Mesenchymal stem cell (in vitro differentiated cells and primary cell): Measurements from ENCODE around the gene S100A16.

ENCODE experiments used
- DNase-seq: peaks from one replicate; pipeline ENCODE4 v3.0.0-alpha.2; 2013
- H2AFZ ChIP-seq: one replicate; pipeline ENCODE4 v1.6.1; 2013; ENCODE audit warnings: low read depth, mild to moderate bottlenecking, control low read depth, inconsistent platforms, low read length, moderate library complexity
- H2AK5ac ChIP-seq: 2 replicates; pipeline ENCODE4 v1.6.1; 2013; ENCODE audit warnings: low read length, moderate library complexity, mild to moderate bottlenecking, inconsistent platforms; ENCODE audit not compliant: severe bottlenecking
- H2BK120ac ChIP-seq: one replicate; pipeline ENCODE4 v1.6.1; 2013; ENCODE audit warnings: low read depth, mild to moderate bottlenecking, inconsistent platforms, low read length, moderate library complexity
- H2BK12ac ChIP-seq, 2 experiments: one replicate each; pipeline ENCODE4 v1.6.1; 2013; ENCODE audit warnings: inconsistent platforms in 2 of 2, low read length in 2 of 2, mild to moderate bottlenecking in 2 of 2, moderate library complexity in 2 of 2, control low read depth in 1 of 2
- H2BK15ac ChIP-seq: one replicate; pipeline ENCODE4 v1.6.1; 2013; ENCODE audit warnings: mild to moderate bottlenecking, low read depth, inconsistent platforms; ENCODE audit not compliant: poor library complexity, severe bottlenecking
- H2BK5ac ChIP-seq: 2 replicates; pipeline ENCODE4 v1.6.1; 2013; ENCODE audit warnings: low read depth, mild to moderate bottlenecking, low read length, control low read depth, inconsistent platforms; ENCODE audit not compliant: poor library complexity, severe bottlenecking
- H3K14ac ChIP-seq, 2 experiments: one replicate each; pipeline ENCODE4 v1.6.1; 2013; ENCODE audit warnings: inconsistent platforms in 2 of 2, low read length in 2 of 2, control low read depth in 1 of 2, mild to moderate bottlenecking in 1 of 2, moderate library complexity in 1 of 2
- H3K18ac ChIP-seq, 2 experiments: one replicate each; pipeline ENCODE4 v1.6.1; 2013; ENCODE audit warnings: inconsistent platforms in 2 of 2, low read length in 2 of 2, control low read depth in 1 of 2, low read depth in 1 of 2, mild to moderate bottlenecking in 1 of 2
- H3K23ac ChIP-seq, 2 experiments: one replicate each; pipeline ENCODE4 v1.6.1; 2013; ENCODE audit warnings: inconsistent platforms in 2 of 2, low read length in 2 of 2, mild to moderate bottlenecking in 2 of 2, moderate library complexity in 2 of 2, control low read depth in 1 of 2
- H3K27ac ChIP-seq: 2 replicates; pipeline ENCODE4 v1.5.1; 2013; ENCODE audit warnings: mild to moderate bottlenecking, moderate library complexity, low read length, control low read depth, inconsistent platforms; ENCODE audit not compliant: poor library complexity, severe bottlenecking
- H3K27me3 ChIP-seq, 2 experiments: 2 replicates each; pipeline versions ENCODE4 v1.6.1 to v1.7.0; 2013; ENCODE audit warnings: low read length in 2 of 2, mild to moderate bottlenecking in 2 of 2, moderate library complexity in 2 of 2, control low read depth in 1 of 2, inconsistent platforms in 1 of 2; ENCODE audit not compliant: control insufficient read depth in 1 of 2, insufficient read depth in 1 of 2
- H3K36me3 ChIP-seq, 2 experiments: 2 replicates each; pipeline versions ENCODE4 v1.6.1 to v1.7.0; 2013; ENCODE audit warnings: low read length in 2 of 2, control low read depth in 1 of 2, inconsistent platforms in 1 of 2, low read depth in 1 of 2, mild to moderate bottlenecking in 1 of 2; ENCODE audit not compliant: insufficient read depth in 2 of 2, control insufficient read depth in 1 of 2
- H3K4ac ChIP-seq, 2 experiments: one replicate each; pipeline ENCODE4 v1.6.1; 2013; ENCODE audit warnings: inconsistent platforms in 2 of 2, low read length in 2 of 2, mild to moderate bottlenecking in 2 of 2, moderate library complexity in 2 of 2, control low read depth in 1 of 2, low read depth in 1 of 2
- H3K4me1 ChIP-seq: 2 replicates; pipeline ENCODE4 v1.6.1; 2013; ENCODE audit warnings: low read depth, low read length, control low read depth; ENCODE audit not compliant: control insufficient read depth, insufficient read depth
- H3K4me2 ChIP-seq: 2 replicates; pipeline ENCODE4 v1.6.1; 2013; ENCODE audit warnings: low read length, mild to moderate bottlenecking, inconsistent platforms; ENCODE audit not compliant: poor library complexity, severe bottlenecking
- H3K4me3 ChIP-seq, 2 experiments: 2 replicates each; pipeline versions ENCODE4 v1.5.1 to v1.7.0; 2013; ENCODE audit warnings: low read length in 2 of 2, mild to moderate bottlenecking in 2 of 2, control low read depth in 1 of 2, low read depth in 1 of 2; ENCODE audit not compliant: insufficient read depth in 1 of 2
- H3K79me1 ChIP-seq: replicated peaks from 2 replicates; pipeline ENCODE4 v1.6.1; 2013; ENCODE audit warnings: mild to moderate bottlenecking, control low read depth, low read length, inconsistent platforms; ENCODE audit not compliant: poor library complexity, severe bottlenecking
- H3K9ac ChIP-seq: 2 replicates; pipeline ENCODE4 v1.7.0; 2013; ENCODE audit warnings: mild to moderate bottlenecking, low read length, moderate library complexity
- H3K9me3 ChIP-seq: 2 replicates; pipeline ENCODE4 v1.7.0; 2013; ENCODE audit warnings: mild to moderate bottlenecking, low read length; ENCODE audit not compliant: control insufficient read depth
- H4K8ac ChIP-seq: one replicate; pipeline ENCODE4 v1.6.1; 2013; ENCODE audit warnings: inconsistent platforms, mild to moderate bottlenecking, low read length, moderate library complexity
- H4K91ac ChIP-seq: one replicate; pipeline ENCODE4 v1.6.1; 2013; ENCODE audit warnings: mild to moderate bottlenecking, low read length, inconsistent platforms
- WGBS: methylation state at CpG from one replicate; pipeline ENCODE4 v1.1.7; 2013; ENCODE audit warnings: mixed read lengths; 5-methylcytosine and 5-hydroxymethylcytosine counted together

S100A16 gene

GRCh38 chr1:153612111-153612754, 704 bp downstream of the S100A16 start:
- H3K4me1 ChIP-seq = peaks cover 54% of the 10 kb centered on the region
- WGBS = 77% methylated on average over 11 of the region's 11 CpGs

GRCh38 chr1:153611356-153611755, 1.6 kb downstream of the S100A16 start:
- WGBS = 95% methylated on average over 1 of the region's 1 CpG

More at GRCh38 chr1:153612111-153612754, 704 bp downstream of the S100A16 start:
- H3K4ac ChIP-seq = peak overlapping the region; percentile 63 to 83
- peaks cover 13 to 17% of the 10 kb centered on the region in 2 experiments for H3K36me3 ChIP-seq
- H3K14ac ChIP-seq = no peak overlapping the region
- H3K4me3 ChIP-seq = peak overlapping the region; percentile 67 to 98
- H3K4me2 ChIP-seq = peak overlapping the region; percentile 76
- DNase-seq = no peak
- peak overlapping the region; percentile 65 for H4K8ac ChIP-seq
- H3K27me3 ChIP-seq = no peaks in the 10 kb centered on the region
- peak overlapping the region; percentile 0 to 1 for H2BK12ac ChIP-seq
- peak overlapping the region; percentile 66 for H4K91ac ChIP-seq
- H3K79me1 ChIP-seq = peaks cover 4% of the 10 kb centered on the region
- no peak overlapping the region for H2AFZ ChIP-seq
- peak overlapping the region; percentile 98 for H3K9ac ChIP-seq
- H3K23ac ChIP-seq = no peak overlapping the region
- peak overlapping the region; percentile 73 for H2BK15ac ChIP-seq
- no peaks in the 10 kb centered on the region for H3K9me3 ChIP-seq
- peak overlapping the region; percentile 24 to 80 for H3K18ac ChIP-seq
- peak overlapping the region; percentile 81 for H2BK120ac ChIP-seq
- peak overlapping the region; percentile 93 for H2BK5ac ChIP-seq
- peak overlapping the region; percentile 98 for H2AK5ac ChIP-seq
- H3K27ac ChIP-seq = peak overlapping the region; percentile 95

GRCh38 chr1:153610811-153611301, 2.1 kb downstream of the S100A16 start:
- Histone ChIP-seq H3K36me3 (peaks cover 27 to 30% of the 10 kb centered on the region in 2 experiments), H2BK5ac (no peak overlapping the region)

More at GRCh38 chr1:153611356-153611755, 1.6 kb downstream of the S100A16 start:
- H3K9me3 ChIP-seq = no peaks in the 10 kb centered on the region
- no peaks in the 10 kb centered on the region for H3K27me3 ChIP-seq
- H2BK12ac ChIP-seq = no peak overlapping the region
- H4K91ac ChIP-seq = no peak overlapping the region
- H4K8ac ChIP-seq = no peak overlapping the region
- peak overlapping the region; percentile 67 to 98 for H3K4me3 ChIP-seq
- H3K27ac ChIP-seq = peak overlapping the region; percentile 95
- no peak for DNase-seq
- no peak overlapping the region for H3K14ac ChIP-seq
- H3K18ac ChIP-seq = no peak overlapping the region
- no peak overlapping the region for H2BK15ac ChIP-seq
- H3K36me3 ChIP-seq = peaks cover 22 to 25% of the 10 kb centered on the region in 2 experiments
- peaks cover 54% of the 10 kb centered on the region for H3K4me1 ChIP-seq
- no peak overlapping the region for H3K4ac ChIP-seq
- peak overlapping the region; percentile 51 for H2BK5ac ChIP-seq
- peaks cover 10% of the 10 kb centered on the region for H3K79me1 ChIP-seq
- H2AFZ ChIP-seq = no peak overlapping the region
- H3K4me2 ChIP-seq = peak overlapping the region; percentile 76
- H3K23ac ChIP-seq = no peak overlapping the region
- peak overlapping the region; percentile 98 for H3K9ac ChIP-seq
- H2BK120ac ChIP-seq = no peak overlapping the region
- H2AK5ac ChIP-seq = peak overlapping the region; percentile 48

GRCh38 chr1:153610334-153610733, 2.6 kb downstream of the S100A16 start:
- Histone ChIP-seq H3K9ac (peak overlapping the region; percentile 87), H3K4me3 (peak overlapping the region in 1 of 2 experiments; percentile 78), H3K4ac (no peak overlapping the region), H3K4me2 (peak overlapping the region; percentile 76), H3K18ac (peak overlapping the region in 1 of 2 experiments; percentile 28), H3K4me1 (peaks cover 52% of the 10 kb centered on the region), H2AFZ (no peak overlapping the region), H2BK120ac (no peak overlapping the region), H2AK5ac (peak overlapping the region; percentile 19), H4K91ac (no peak overlapping the region), H4K8ac (no peak overlapping the region), H3K27ac (peak overlapping the region; percentile 93), H2BK12ac (no peak overlapping the region), H3K9me3 (no peaks in the 10 kb centered on the region), H3K27me3 (no peaks in the 10 kb centered on the region), H3K14ac (no peak overlapping the region), H2BK5ac (no peak overlapping the region), H2BK15ac (no peak overlapping the region), H3K23ac (no peak overlapping the region), H3K36me3 (peaks cover 30 to 36% of the 10 kb centered on the region in 2 experiments), H3K79me1 (peaks cover 14% of the 10 kb centered on the region)
- 73% methylated on average over 3 of the region's 4 CpGs for WGBS
- DNase-seq = no peak

More at GRCh38 chr1:153610811-153611301, 2.1 kb downstream of the S100A16 start:
- Histone ChIP-seq H3K18ac (peak overlapping the region in 1 of 2 experiments; percentile 28), H4K8ac (no peak overlapping the region), H3K79me1 (peaks cover 12% of the 10 kb centered on the region), H3K23ac (no peak overlapping the region), H2AFZ (no peak overlapping the region), H3K4me1 (peaks cover 52% of the 10 kb centered on the region), H3K4me3 (peak overlapping the region in 1 of 2 experiments; percentile 98), H3K9me3 (no peaks in the 10 kb centered on the region), H2BK12ac (no peak overlapping the region), H3K14ac (peak overlapping the region in 1 of 2 experiments; percentile 36), H2AK5ac (no peak overlapping the region), H2BK15ac (no peak overlapping the region), H3K27me3 (no peaks in the 10 kb centered on the region), H4K91ac (no peak overlapping the region), H3K27ac (peak overlapping the region; percentile 95), H3K4ac (no peak overlapping the region), H3K4me2 (peak overlapping the region; percentile 76), H3K9ac (peak overlapping the region; percentile 98), H2BK120ac (no peak overlapping the region)
- no peak for DNase-seq
- WGBS = 82% methylated on average over 6 of the region's 7 CpGs
